ENCODE results near the gene TRIM13. TPM values are rescaled to one million over a fixed set of nuclear protein-coding genes. Genes with fewer than 3 reads are reported as not detected.
"Not testable (repeated sequence)": the region's sequence is repeated elsewhere in the genome, so short reads cannot be mapped to it uniquely, and the experiment has no call there.

TRIM13 gene
- total RNA-seq, 1 donor from 2014 or later: 16.5 TPM

DNA sequence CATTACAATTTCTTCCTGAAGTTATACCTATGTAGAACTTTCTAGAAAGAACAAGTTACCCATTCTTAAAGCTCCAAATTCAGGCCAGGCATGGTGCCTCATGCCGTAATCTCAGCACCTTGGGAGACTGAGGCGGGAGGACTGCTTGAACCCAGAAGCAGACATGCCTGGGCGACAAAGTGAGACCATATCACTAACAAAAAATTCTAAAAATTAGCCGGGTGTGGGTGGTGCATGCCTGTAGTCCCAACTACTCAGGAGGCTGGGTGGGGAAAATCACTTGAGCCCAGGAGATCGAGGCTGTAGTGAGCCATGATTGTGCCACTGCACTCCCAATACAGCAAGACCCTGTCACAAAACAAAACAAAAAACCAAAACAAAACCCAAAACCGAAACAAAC is 41.4 kb downstream of the TRIM13 start:
- intact Hi-C loops (cut with micrococcal nuclease): loop anchor here (5.0 kb wide), 1 partner anchor 41 kb away; the partner anchor contains the start of gene TRIM13
- no peaks in the 10 kb centered on the region for H3K9me3 Mint-ChIP-seq
- DNase-seq (ENCODE audit: low spot score): no peak
- H3K4me3 Mint-ChIP-seq: no peak overlapping the region
- H3K27me3 Mint-ChIP-seq (ENCODE audit: insufficient read depth): no peaks in the 10 kb centered on the region
- no peak overlapping the region for H3K27ac Mint-ChIP-seq
- no peaks in the 10 kb centered on the region for H3K4me1 Mint-ChIP-seq (ENCODE audit: low read depth)
- peaks cover 14% of the 10 kb centered on the region for H3K36me3 Mint-ChIP-seq (ENCODE audit: low read depth)

DNA sequence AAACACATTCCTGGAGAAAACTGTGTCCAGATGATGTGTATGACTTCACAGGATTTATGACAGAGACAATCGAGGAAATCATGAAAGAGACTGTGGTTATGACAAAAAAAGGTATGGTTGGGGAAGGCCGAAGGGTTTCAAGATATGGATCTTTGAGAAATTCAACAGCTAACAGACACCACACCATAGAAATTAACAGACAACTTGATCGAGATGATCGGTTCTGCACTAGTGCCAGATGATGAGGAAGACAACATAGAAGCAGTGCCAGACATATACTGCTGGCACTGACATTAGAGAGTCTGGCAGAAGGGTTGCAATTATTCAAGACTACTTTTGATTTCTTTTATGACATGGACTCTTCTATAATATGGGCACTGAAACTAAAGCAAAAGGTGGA is 55.6 kb downstream of the TRIM13 start:
- no peaks in the 10 kb centered on the region for H3K9me3 Mint-ChIP-seq
- H3K4me1 Mint-ChIP-seq (ENCODE audit: low read depth): peaks cover 47% of the 10 kb centered on the region
- DNase-seq (ENCODE audit: low spot score): no peak
- peak overlapping the region; percentile 15 for H3K4me3 Mint-ChIP-seq
- peak overlapping the region; percentile 35 for H3K27ac Mint-ChIP-seq
- no peaks in the 10 kb centered on the region for H3K27me3 Mint-ChIP-seq (ENCODE audit: insufficient read depth)
- intact Hi-C loops (cut with micrococcal nuclease): loop anchor here (2.0 kb wide), 1 partner anchor 16 kb away; no protein-coding TSS in a partner anchor
- H3K36me3 Mint-ChIP-seq (ENCODE audit: low read depth): peaks cover 32% of the 10 kb centered on the region

DNA sequence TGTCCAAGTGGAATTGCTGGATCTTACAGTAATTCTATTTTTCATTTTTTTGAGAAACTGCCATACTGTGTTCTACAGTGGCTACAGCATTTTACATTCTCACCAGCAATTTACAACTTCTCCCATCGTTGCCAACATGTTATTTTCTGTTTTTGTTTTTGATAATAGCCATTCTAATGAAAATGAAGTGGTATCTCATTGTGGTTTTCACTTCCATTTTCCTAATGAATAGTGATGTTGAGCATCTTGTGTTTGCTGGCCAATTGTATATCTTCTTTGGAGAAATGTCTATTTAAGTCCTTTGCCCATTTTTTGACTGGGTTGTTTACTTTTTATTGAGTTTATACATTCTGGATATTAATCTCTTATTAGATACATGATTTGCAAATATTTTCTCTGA is 57.0 kb downstream of the TRIM13 start:
- Mint-ChIP-seq H3K9me3 (no peaks in the 10 kb centered on the region), H3K4me3 (no peak overlapping the region), H3K4me1 (ENCODE audit: low read depth) (peaks cover 58% of the 10 kb centered on the region), H3K27me3 (ENCODE audit: insufficient read depth) (no peaks in the 10 kb centered on the region), H3K36me3 (ENCODE audit: low read depth) (peaks cover 39% of the 10 kb centered on the region), H3K27ac (no peak overlapping the region)
- intact Hi-C loops (cut with micrococcal nuclease): loop anchor here (2.0 kb wide), 1 partner anchor 15 kb away; no protein-coding TSS in a partner anchor
- DNase-seq (ENCODE audit: low spot score): no peak

- Mint-ChIP-seq H3K9me3 (no peaks in the 10 kb centered on the region), H3K27me3 (ENCODE audit: insufficient read depth) (no peaks in the 10 kb centered on the region), H3K36me3 (ENCODE audit: low read depth) (peaks cover 51% of the 10 kb centered on the region), H3K4me1 (ENCODE audit: low read depth) (peaks cover 60% of the 10 kb centered on the region), H3K4me3 (no peak overlapping the region), H3K27ac (no peak overlapping the region)
- DNase-seq (ENCODE audit: low spot score): no peak
- intact Hi-C loops (cut with micrococcal nuclease): no loop called here
These were observed 58.6 kb downstream of the TRIM13 start for GRCh38 chr13:50055454-50055853.

DNA sequence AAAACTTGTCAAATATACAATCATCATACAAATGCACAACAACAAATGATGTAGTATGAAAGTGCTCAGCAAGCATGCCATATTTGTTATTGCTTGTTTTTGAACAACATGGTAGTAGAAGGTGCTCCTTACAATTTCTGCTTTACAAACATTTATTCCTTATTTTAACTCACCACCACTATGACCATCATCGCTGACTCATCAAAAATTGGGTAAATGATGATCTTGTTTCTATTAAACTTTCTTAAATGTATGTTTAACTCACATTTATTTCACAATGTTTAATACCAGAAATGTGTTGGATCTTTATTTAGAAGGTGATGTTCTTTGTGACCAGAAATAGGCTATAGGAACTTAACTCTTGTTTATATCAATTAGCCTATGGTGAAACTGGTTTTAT is 63.9 kb downstream of the TRIM13 start:
- Mint-ChIP-seq H3K4me3 (no peak overlapping the region), H3K9me3 (no peaks in the 10 kb centered on the region), H3K27ac (no peak overlapping the region), H3K27me3 (ENCODE audit: insufficient read depth) (no peaks in the 10 kb centered on the region), H3K36me3 (ENCODE audit: low read depth) (peaks cover 31% of the 10 kb centered on the region), H3K4me1 (ENCODE audit: low read depth) (peaks cover 38% of the 10 kb centered on the region)
- DNase-seq (ENCODE audit: low spot score): no peak
- intact Hi-C loops (cut with micrococcal nuclease): loop anchor here (2.0 kb wide), 1 partner anchor 14 kb away; no protein-coding TSS in a partner anchor

GRCh38 chr13:50062336-50062735 is 65.5 kb downstream of the TRIM13 start:
- DNase-seq (ENCODE audit: low spot score); H3K9me3 Mint-ChIP-seq; H3K27me3 Mint-ChIP-seq (ENCODE audit: insufficient read depth); intact Hi-C loops (cut with micrococcal nuclease); H3K27ac Mint-ChIP-seq; H3K4me3 Mint-ChIP-seq: not testable (repeated sequence)
- Mint-ChIP-seq H3K36me3 (ENCODE audit: low read depth) (peaks cover 26% of the 10 kb centered on the region), H3K4me1 (ENCODE audit: low read depth) (peaks cover 34% of the 10 kb centered on the region)

- Mint-ChIP-seq H3K27ac (no peak overlapping the region), H3K36me3 (ENCODE audit: low read depth) (peaks cover 18% of the 10 kb centered on the region)
- no peak for DNase-seq (ENCODE audit: low spot score)
These were observed 68.9 kb downstream of the TRIM13 start for GRCh38 chr13:50065712-50066111.

More at GRCh38 chr13:50065712-50066111, 68.9 kb downstream of the TRIM13 start:
- Mint-ChIP-seq H3K27me3 (ENCODE audit: insufficient read depth) (no peaks in the 10 kb centered on the region), H3K4me1 (ENCODE audit: low read depth) (peaks cover 39% of the 10 kb centered on the region), H3K4me3 (no peak overlapping the region), H3K9me3 (no peaks in the 10 kb centered on the region)
- intact Hi-C loops (cut with micrococcal nuclease): no loop called here

Other genes starting within 250 kb of the TRIM13 start
- gene KPNA3, start 204.4 kb upstream of the TRIM13 start, total RNA-seq: 54.7 and 55.0 TPM in 2 replicates
- gene SPRYD7, start 60.7 kb upstream of the TRIM13 start, total RNA-seq: 6.9 and 7.0 TPM in 2 replicates
- gene KCNRG, start 18.4 kb downstream of the TRIM13 start, total RNA-seq: 0.34 and 0.86 TPM in 2 replicates

Data from activated T-helper 1 cell treated with anti-CD3 and anti-CD28 coated beads, Interleukin-12 subunit alpha, Interleukin-12 subunit beta, Interleukin-2, Interleukin-4 antibody, amounts not matched to agents 30 ng/mL and 10 ng/mL and 1 ng/mL, durations not matched to agents 14 hours and 24 hours and 36 hours (primary cell).